ENCODE results near the gene MT1X. TPM values are rescaled to one million over a fixed set of nuclear protein-coding genes. Genes with fewer than 3 reads are reported as not detected.

Gene MT1X
- polyA plus RNA-seq, 1 donor (not counting 4 experiments of a cell fraction or from before 2014, with no cell fraction given): 58.3 TPM

GRCh38 chr16:56657555-56658326 is 24.5 kb upstream of the MT1X start, which contains the start of gene MT1F:
TSS of gene MT1F (plus strand) at chr16:56657959. CDS start at chr16:56658059, 100 bp downstream.
- peak; percentile 53 for DNase-seq (ENCODE audit: low read depth, low spot score)
- Histone ChIP-seq H3K36me3 (ENCODE audit: control insufficient read depth in 2 of 2, extremely low read depth in 1 of 2, insufficient read depth in 2 of 2, low read length in 2 of 2) (no peaks in the 10 kb centered on the region), H3K9me3 (ENCODE audit: control insufficient read depth, low read depth, low read length) (no peaks in the 10 kb centered on the region), H3K9ac (ENCODE audit: control insufficient read depth, extremely low read depth, insufficient read depth, low read length) (peak within 1 kb of the TSS; percentile 43), H3K27me3 (ENCODE audit: control insufficient read depth, extremely low read depth, insufficient read depth, low read length) (peaks cover 19% of the 10 kb centered on the region), H3K79me2 (ENCODE audit: control insufficient read depth, insufficient read depth, low read length) (no peaks in the 10 kb centered on the region), H3K4me1 (ENCODE audit: control insufficient read depth, extremely low read depth, insufficient read depth, low read length) (peaks cover 6% of the 10 kb centered on the region), H3K4me3 (ENCODE audit: control insufficient read depth in 2 of 3, extremely low read depth in 1 of 3, insufficient read depth in 2 of 3, low read depth in 1 of 3, low read length in 3 of 3) (peak within 1 kb of the TSS; percentile 55 to 65 (median 59)), H3K9me1 (ENCODE audit: control insufficient read depth, extremely low read depth, insufficient read depth, low read length) (no peaks in the 10 kb centered on the region), H4K20me1 (ENCODE audit: control insufficient read depth, extremely low read depth, insufficient read depth, low read length) (no peaks in the 10 kb centered on the region), H3K4me2 (ENCODE audit: control insufficient read depth, extremely low read depth, insufficient read depth, low read depth, low read length) (peak within 1 kb of the TSS; percentile 79), H2AFZ (ENCODE audit: control insufficient read depth, low read length) (peak within 1 kb of the TSS; percentile 81), H3K27ac (ENCODE audit: control insufficient read depth, insufficient read depth, low read length) (no peak within 1 kb of the TSS)
- peak; percentile 86 for FAIRE-seq
- TF ChIP-seq CTCF (optimal IDR thresholded peaks at IDR 0.05 in 1 of 3, IDR thresholded peaks at IDR 0.05 in 1 of 3, conservative IDR thresholded peaks at IDR 0.05 in 1 of 3; ENCODE audit: extremely low read depth in 1 of 3, insufficient read depth in 2 of 3, low read length in 3 of 3): peak in 1 of 3 experiments; percentile 17
- no peak for TF ChIP-seq EZH2 (IDR thresholded peaks at IDR 0.05; ENCODE audit: low read length)
- dilution Hi-C loops (cut with MboI; ENCODE audit: extremely low pct_ligation_motif_present, low sequenced_read_pairs): no loop called here

GRCh38 chr16:56658327-56658875 is 23.9 kb upstream of the MT1X start:
- TF ChIP-seq EZH2 (IDR thresholded peaks at IDR 0.05; ENCODE audit: low read length): no peak
- TF ChIP-seq CTCF (optimal IDR thresholded peaks at IDR 0.05 in 1 of 3, IDR thresholded peaks at IDR 0.05 in 1 of 3, conservative IDR thresholded peaks at IDR 0.05 in 1 of 3; ENCODE audit: extremely low read depth in 1 of 3, insufficient read depth in 2 of 3, low read length in 3 of 3): no peak
- no peaks in the 10 kb centered on the region for H4K20me1 ChIP-seq (ENCODE audit: control insufficient read depth, extremely low read depth, insufficient read depth, low read length)
- H3K79me2 ChIP-seq (ENCODE audit: control insufficient read depth, insufficient read depth, low read length): no peaks in the 10 kb centered on the region
- FAIRE-seq: no peak
- peaks cover 6% of the 10 kb centered on the region for H3K4me1 ChIP-seq (ENCODE audit: control insufficient read depth, extremely low read depth, insufficient read depth, low read length)
- no peaks in the 10 kb centered on the region for H3K36me3 ChIP-seq (ENCODE audit: control insufficient read depth in 2 of 2, extremely low read depth in 1 of 2, insufficient read depth in 2 of 2, low read length in 2 of 2)
- no peaks in the 10 kb centered on the region for H3K9me3 ChIP-seq (ENCODE audit: control insufficient read depth, low read depth, low read length)
- H3K9ac ChIP-seq (ENCODE audit: control insufficient read depth, extremely low read depth, insufficient read depth, low read length): peak overlapping the region; percentile 43
- peak overlapping the region; percentile 55 to 65 (median 59) for H3K4me3 ChIP-seq (ENCODE audit: control insufficient read depth in 2 of 3, extremely low read depth in 1 of 3, insufficient read depth in 2 of 3, low read depth in 1 of 3, low read length in 3 of 3)
- H3K27ac ChIP-seq (ENCODE audit: control insufficient read depth, insufficient read depth, low read length): no peak overlapping the region
- no peaks in the 10 kb centered on the region for H3K9me1 ChIP-seq (ENCODE audit: control insufficient read depth, extremely low read depth, insufficient read depth, low read length)
- peak overlapping the region; percentile 79 for H3K4me2 ChIP-seq (ENCODE audit: control insufficient read depth, extremely low read depth, insufficient read depth, low read depth, low read length)
- peak overlapping the region; percentile 81 for H2AFZ ChIP-seq (ENCODE audit: control insufficient read depth, low read length)
- dilution Hi-C loops (cut with MboI; ENCODE audit: extremely low pct_ligation_motif_present, low sequenced_read_pairs): no loop called here
- no peak for DNase-seq (ENCODE audit: low read depth, low spot score)
- peaks cover 26% of the 10 kb centered on the region for H3K27me3 ChIP-seq (ENCODE audit: control insufficient read depth, extremely low read depth, insufficient read depth, low read length)
